ENCODE measurements around the gene INCENP. TPM values are rescaled to one million over a fixed set of nuclear protein-coding genes. Genes with fewer than 3 reads are reported as not detected.

Gene INCENP
- polyA plus RNA-seq, 1 donor, result 51.0 TPM

- no peak for DNase-seq
These were observed 639 bp downstream of the INCENP start for GRCh38 chr11:62124186-62125113.

- no peak for DNase-seq
These were observed 1.5 kb downstream of the INCENP start for GRCh38 chr11:62125316-62125715.

- no peak for DNase-seq
These were observed 2.1 kb downstream of the INCENP start for GRCh38 chr11:62125881-62126280.

GRCh38 chr11:62127426-62127825 is 3.6 kb downstream of the INCENP start:
- no peak for DNase-seq

GRCh38 chr11:62127941-62128770 is 4.3 kb downstream of the INCENP start:
- no peak for DNase-seq

- no peak for DNase-seq
These were observed 5.0 kb downstream of the INCENP start for GRCh38 chr11:62128835-62129234.

GRCh38 chr11:62129590-62130282 is 5.9 kb downstream of the INCENP start:
- no peak for DNase-seq

- no peak for DNase-seq
These were observed 6.7 kb downstream of the INCENP start for GRCh38 chr11:62130283-62131169.

- no peak for DNase-seq
These were observed 7.3 kb downstream of the INCENP start for GRCh38 chr11:62131170-62131464.

GRCh38 chr11:62132191-62132590 is 8.4 kb downstream of the INCENP start:
- no peak for DNase-seq

- no peak for DNase-seq
These were observed 9.0 kb downstream of the INCENP start for GRCh38 chr11:62132689-62133293.

- DNase-seq, result no peak
These were observed 9.7 kb downstream of the INCENP start for GRCh38 chr11:62133328-62134065.

GRCh38 chr11:62137276-62137861 is 13.6 kb downstream of the INCENP start:
- no peak for DNase-seq

- DNase-seq, result no peak
These were observed 14.2 kb downstream of the INCENP start for GRCh38 chr11:62137881-62138629.

GRCh38 chr11:62138630-62139425 is 15.0 kb downstream of the INCENP start:
- DNase-seq, result no peak

GRCh38 chr11:62139526-62140303 is 15.9 kb downstream of the INCENP start:
- no peak for DNase-seq

- DNase-seq, result no peak
These were observed 16.7 kb downstream of the INCENP start for GRCh38 chr11:62140304-62141110.

Data from left kidney (tissue), 2 donors.